GM12878 (cell line): ENCODE data around the gene PERCC1.

ENCODE experiments used
- FOXM1 ChIP-seq: IDR thresholded peaks from 2 replicates; pipeline ENCODE4 v1.6.1; 2012; ENCODE audit warnings: low read depth, mild to moderate bottlenecking, inconsistent platforms, low read length, moderate library complexity
- POLR2A ChIP-seq: IDR thresholded peaks from 2 replicates; pipeline ENCODE4 v1.6.1; 2011; ENCODE audit warnings: low read depth, mild to moderate bottlenecking, low read length
- SUPT20H ChIP-seq: IDR thresholded peaks from 2 replicates; pipeline ENCODE4 v1.6.1; 2011; ENCODE audit warnings: low read depth, mild to moderate bottlenecking, low read length, moderate library complexity, borderline replicate concordance; ENCODE audit not compliant: control insufficient read depth

GRCh38 chr16:1430214-1430758 is 592 bp upstream of the PERCC1 start:
- TF ChIP-seq SUPT20H (no peak), POLR2A (no peak), FOXM1 (no peak)
